ENCODE data around the gene SYCN.
"Not testable (repeated sequence)": the region's sequence is repeated elsewhere in the genome, so short reads cannot be mapped to it uniquely, and the experiment has no call there.

Gene SYCN, protein sequence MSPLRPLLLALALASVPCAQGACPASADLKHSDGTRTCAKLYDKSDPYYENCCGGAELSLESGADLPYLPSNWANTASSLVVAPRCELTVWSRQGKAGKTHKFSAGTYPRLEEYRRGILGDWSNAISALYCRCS

DNA sequence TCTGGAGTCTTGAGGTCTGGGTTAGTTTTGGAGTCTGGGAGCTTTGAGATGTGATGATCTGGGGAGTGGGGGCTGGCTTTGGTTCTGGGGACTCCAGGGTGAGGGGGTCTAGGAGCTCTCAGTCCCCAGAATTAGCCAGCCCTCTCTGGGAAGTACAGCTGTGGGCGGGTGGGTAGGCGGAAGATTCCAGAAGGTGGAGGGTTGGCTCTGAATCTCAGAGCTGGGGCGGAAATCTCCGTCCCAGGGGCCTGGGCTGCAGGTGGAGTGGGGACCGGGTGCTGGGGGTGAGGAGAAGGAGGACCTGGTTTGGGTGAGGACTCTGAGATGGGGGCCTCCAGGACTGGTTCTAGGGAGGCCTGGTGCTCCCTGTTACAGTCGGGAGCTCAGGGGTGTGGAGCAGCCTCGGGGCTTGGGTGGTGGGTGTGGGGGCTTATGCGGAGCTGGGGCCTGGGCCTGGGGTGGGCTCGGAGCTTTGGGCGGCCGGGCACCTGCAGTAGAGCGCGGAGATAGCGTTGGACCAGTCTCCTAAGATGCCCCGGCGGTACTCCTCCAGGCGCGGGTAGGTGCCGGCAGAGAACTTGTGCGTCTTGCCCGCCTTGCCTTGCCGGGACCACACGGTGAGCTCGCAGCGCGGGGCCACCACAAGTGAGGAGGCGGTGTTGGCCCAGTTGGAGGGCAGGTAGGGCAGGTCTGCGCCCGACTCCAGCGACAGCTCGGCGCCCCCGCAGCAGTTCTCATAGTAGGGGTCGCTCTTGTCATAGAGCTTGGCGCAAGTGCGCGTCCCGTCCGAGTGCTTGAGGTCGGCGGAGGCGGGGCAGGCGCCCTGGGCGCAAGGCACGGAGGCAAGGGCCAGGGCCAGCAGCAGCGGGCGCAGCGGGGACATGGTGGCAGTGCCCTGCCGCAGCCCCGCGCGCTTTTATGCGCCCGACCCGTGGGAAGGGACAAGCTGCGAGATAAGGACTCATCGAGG, at the start of gene SYCN:
SYCN (minus strand) TSS at position 892 of the 970 bp plus-strand sequence; CDS start at position 883, 9 bp downstream.
- FAIRE-seq: no peak

- no peak for FAIRE-seq
Observed at GRCh38 chr19:39253374-39254149, 49.5 kb upstream of the SYCN start.

- FAIRE-seq: no peak
Observed at GRCh38 chr19:39252458-39252857, 48.4 kb upstream of the SYCN start.

DNA sequence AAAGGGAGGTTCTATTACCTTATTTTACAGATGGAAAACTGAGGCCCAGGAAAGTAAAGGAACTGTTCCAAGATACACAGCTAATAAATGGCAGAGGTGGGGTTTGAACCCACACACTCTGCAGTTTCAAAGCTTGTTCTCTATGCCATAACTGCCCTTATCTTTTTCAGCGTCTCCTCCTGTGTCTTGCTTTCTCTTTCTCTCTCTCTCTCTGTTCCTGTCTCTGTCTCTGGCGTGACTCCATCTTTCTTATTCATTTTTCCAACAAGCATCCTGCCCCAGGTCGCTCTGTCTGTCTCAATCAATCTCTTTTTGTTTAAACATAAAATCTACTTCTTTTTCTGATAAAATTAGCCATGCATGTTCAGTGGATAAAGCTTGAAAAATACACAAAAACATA, 47.8 kb upstream of the SYCN start:
- FAIRE-seq: no peak

DNA sequence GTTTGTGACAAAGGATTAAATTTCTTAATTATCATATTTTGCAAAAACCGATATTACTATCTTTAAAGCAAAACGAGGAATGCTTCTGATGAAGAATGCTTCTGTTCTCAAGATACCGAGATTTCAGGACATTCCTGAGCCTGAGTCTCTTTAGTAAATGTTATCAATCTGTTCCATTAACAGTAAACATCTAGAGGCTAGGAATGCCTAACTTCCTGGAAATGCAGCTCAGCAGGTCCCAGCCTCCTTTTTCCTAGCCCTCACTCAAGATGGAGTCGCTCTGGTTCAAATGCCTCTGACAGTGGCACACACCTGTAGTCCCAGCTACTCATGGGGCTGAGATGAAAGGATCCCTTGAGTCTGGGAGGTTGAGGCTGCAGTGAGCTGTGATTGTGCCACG, 47.0 kb upstream of the SYCN start:
- FAIRE-seq: no peak

DNA sequence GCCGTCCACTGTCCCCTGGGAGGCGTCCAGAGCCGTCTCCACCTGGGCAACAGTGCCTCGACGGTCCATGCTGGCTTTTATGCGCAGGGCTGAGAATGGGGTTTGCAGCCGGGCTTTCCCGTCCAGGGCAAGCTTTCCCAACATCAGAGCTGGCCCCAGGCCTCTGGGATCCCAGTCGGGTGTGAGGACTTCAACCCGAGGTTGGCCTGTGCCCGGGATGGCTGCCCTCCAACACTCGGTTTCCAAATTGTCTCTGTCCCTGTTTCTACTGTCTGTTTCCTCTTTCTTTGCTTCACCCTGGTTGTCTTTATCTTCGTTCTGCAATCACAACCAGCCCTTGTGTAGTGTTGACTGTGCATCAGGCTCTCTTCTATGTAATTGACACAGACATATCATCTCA, 44.7 kb upstream of the SYCN start, which contains the start of gene IFNL4:
IFNL4 (minus strand) TSS at position 51 of the 400 bp plus-strand sequence.
- FAIRE-seq: no peak

- FAIRE-seq: no peak
Observed at GRCh38 chr19:39247701-39248664, 43.9 kb upstream of the SYCN start.

DNA sequence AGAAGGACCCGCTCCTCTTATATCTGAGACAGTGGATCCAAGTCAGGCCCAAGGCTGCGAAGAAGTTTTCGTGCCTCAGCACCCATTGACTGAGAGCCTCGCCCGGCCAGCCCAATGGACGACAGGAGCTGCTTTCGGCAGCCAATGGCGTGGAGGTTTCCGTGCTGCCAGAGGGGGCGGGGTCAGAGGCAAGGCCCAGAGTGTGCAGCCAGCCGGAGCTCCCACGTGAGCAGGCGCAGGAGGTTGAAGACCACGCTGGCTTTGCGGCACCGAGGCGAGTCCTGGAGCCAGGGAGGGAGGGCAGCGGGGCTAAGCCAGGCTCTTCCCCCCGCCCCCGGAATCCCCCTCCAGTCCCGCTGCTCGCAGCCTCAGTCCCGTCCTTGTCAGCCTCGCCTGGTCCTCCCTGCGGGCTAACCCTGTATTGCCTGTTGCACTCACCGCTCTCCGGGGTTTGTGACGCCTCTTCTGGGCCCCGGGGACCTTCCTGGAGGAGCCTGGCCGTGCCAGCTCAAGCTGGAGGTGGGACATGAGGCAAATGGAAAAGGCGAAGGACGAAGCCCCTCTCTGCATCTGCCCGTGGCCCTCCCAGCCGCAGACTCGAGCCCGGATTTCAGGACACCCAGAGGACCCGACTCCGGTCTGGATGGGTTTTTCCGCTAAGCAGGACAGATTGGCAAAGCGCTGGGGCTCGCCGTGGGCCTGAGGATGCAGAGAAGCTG, 43.0 kb upstream of the SYCN start:
- no peak for FAIRE-seq

DNA sequence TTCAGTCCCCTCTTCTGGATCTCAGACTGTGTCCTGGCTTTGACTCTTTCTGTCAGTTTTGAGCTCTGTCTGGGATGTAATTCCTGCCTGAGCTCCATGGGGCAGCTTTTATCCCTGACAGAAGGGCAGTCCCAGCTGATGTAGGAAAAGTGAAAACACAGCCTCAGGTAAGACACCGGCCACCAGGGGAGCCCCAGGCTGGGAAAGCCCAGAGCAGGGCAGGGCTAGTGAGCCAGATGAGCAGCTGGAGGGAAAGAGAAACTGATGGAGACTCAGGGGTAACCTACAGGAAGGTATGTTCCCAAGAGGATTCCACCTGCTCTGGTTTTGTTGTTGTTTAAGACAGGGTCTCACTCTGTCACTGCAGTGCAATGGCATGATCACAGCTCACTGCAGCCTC, 41.1 kb upstream of the SYCN start:
- not testable (repeated sequence) for FAIRE-seq

DNA sequence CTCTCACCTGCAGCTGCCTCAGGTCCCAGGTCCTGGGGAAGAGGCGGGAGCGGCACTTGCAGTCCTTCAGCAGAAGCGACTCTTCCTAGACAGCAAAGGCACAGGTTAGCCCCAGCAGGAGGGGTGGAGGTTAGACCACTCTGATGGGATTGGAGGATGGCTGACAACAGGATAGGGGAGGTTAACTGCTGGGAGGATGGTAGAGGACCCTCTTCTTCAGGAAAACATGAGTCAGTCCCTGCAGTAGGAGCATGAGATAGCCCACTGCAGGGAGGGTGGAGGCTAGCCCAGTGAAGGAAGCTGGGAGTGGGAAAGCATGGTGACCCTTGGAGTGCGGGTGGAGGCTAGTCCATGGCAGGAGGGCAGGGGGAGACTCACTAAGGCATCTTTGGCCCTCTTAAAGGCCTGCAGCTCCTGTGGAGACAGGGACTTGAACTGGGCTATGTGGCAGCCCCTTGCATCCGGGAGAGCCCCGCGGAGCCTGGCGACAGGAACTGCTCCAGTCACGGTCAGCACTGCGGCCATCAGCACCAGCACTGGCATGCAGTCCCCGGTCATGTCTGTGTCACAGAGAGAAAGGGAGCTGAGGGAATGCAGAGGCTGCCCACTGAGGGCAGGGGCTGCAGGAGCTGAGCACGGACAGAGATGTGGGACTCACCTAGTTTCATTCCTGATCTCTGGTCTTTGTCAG, 40.5 kb upstream of the SYCN start, which contains the start of gene IFNL3:
IFNL3 (minus strand) TSS at position 597 of the 691 bp plus-strand sequence; CDS start at position 558, 39 bp downstream.
- not testable (repeated sequence) for FAIRE-seq

DNA sequence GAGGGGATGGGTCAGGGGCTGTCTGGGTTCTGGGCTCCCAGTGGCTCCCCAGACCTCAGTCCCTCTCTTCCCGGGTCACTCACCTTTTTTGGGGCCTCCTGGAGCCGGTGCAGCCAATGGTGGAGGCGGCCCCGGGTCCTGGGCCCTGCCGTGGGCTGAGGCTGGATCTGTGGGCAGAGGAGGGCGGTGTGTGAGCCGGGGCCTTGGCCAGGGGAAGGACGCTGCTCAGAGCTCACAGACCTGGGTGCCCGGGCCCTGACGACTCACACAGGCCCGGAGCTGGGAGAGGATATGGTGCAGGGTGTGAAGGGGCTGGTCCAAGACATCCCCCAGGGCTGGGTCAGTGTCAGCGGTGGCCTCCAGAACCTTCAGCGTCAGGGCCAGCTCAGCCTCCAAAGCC, 39.7 kb upstream of the SYCN start:
- FAIRE-seq: not testable (repeated sequence)

DNA sequence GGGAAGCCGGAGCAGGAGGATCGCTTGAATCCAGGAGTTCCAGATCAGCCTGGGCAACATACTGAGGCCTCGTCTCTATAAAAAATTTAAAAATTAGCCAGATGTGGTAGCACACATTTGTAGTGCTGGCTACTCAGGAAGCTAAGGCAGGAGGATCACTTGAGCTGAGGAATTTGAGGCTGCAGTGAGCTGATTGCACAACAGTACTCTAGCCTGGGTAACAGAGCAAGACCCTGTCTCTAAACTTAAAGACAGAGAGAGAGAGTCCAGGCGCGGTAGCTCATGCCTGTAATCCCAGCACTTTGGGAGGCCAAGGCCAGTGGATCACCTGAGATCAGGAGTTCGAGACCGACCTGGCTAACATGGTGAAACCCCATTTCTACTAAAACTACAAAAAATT, 36.4 kb upstream of the SYCN start:
- FAIRE-seq: no peak

DNA sequence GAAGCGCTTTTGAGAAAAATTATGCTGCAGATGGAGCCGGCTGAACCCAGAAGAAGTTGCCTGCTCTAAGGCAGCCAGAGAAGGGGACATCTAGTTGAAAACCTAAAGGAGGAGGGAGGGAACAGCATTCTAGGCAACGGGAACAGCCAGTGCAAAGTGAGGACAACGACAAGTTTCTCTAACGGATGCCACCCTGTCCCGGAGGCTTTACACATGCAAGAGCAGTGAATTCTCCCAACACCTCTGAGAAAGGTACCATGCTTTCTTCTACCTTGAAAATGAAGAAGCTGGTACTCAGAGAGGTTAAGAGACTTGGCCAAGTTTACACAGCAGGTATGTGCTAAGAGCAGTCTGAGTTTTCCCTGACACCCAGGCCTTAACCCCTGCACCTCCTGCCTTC, 34.9 kb upstream of the SYCN start:
- no peak for FAIRE-seq

DNA sequence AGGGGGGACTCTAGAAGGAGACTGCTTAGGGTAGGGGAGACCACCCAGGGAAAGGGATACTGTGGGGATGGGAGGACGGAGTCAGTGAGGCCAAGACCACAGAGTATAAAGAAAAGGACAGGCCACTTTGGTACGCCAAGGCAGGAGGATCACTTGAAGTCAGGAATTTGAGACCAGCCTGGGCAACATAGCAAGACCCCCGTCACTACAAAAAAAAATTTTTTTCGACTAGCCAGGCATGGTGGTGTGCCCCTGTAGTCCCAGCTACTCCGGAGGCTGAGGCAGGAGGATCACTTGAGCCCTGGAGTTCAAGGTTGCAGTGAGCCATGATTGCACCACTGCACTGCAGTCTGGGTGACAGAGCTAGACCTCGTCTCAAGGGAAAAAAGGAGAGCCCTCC, 34.1 kb upstream of the SYCN start:
- FAIRE-seq: no peak

GRCh38 chr19:39237200-39238184, 33.4 kb upstream of the SYCN start:
- no peak for FAIRE-seq

- no peak for FAIRE-seq
Observed at GRCh38 chr19:39236527-39236926, 32.5 kb upstream of the SYCN start.

DNA sequence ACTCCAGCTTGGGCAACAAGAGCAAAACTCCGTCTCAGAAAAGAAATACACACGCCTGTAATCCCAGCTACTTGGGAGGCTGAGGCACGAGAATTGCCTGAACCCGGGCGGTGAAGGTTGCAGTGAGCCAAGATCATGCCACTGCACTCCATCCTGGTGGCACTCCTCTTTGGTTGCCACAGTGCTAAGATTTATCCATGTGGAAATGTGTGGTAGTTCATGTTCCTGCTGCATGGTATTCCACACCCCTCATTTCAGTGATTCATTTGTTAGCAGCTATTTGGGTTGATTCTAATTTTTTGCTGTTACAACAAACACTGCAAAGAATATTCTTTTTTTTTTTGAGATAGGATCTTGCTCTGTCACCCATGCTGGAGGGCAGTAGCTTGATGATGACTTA, 28.6 kb upstream of the SYCN start:
- no peak for FAIRE-seq

- no peak for FAIRE-seq
Observed at GRCh38 chr19:39230096-39230764, 26.2 kb upstream of the SYCN start.

GRCh38 chr19:39224910-39225309, 20.8 kb upstream of the SYCN start:
- FAIRE-seq: no peak
